Naive B cell (primary cell): ENCODE measurements around the gene WNT10A. TPM values are rescaled to one million over a fixed set of nuclear protein-coding genes. Genes with fewer than 3 reads are reported as not detected.
A peak's percentile ranks its signal among the peaks of the same experiment; 100 is the strongest.

Experiments
- ATAC-seq, 2 donors: fragments of 150-1000 bp; cut with Tn5 transposase; 2 replicates each; pipeline ENCODE4 v1.10.0; 2021; ENCODE audit warnings: low read depth in 2 of 2, mild to moderate bottlenecking in 2 of 2, moderate library complexity in 2 of 2
- DNase-seq: peaks from one replicate; pipeline ENCODE4 v3.0.0; 2022
- H3K27ac Mint-ChIP-seq, 6 donors: one replicate each; pipeline ENCODE4 v1.8.0; 2020 to 2022; ENCODE audit warnings: mild to moderate bottlenecking in 6 of 6, mixed read lengths in 6 of 6, moderate library complexity in 5 of 6, inconsistent platforms in 2 of 6
- H3K27me3 Mint-ChIP-seq, 3 donors: one replicate each; pipeline ENCODE4 v1.8.0; 2021 to 2022; ENCODE audit warnings: mixed read lengths in 3 of 3, mild to moderate bottlenecking in 1 of 3
- H3K36me3 Mint-ChIP-seq, 2 donors: one replicate each; pipeline ENCODE4 v1.8.0; 2020 to 2022; ENCODE audit warnings: mixed read lengths in 2 of 2, inconsistent platforms in 1 of 2, mild to moderate bottlenecking in 1 of 2
- H3K4me1 Mint-ChIP-seq, 3 donors: one replicate each; pipeline ENCODE4 v1.8.0; 2020 to 2022; ENCODE audit warnings: mixed read lengths in 3 of 3, inconsistent platforms in 1 of 3, mild to moderate bottlenecking in 1 of 3, moderate library complexity in 1 of 3
- H3K4me3 Mint-ChIP-seq, 8 donors: one replicate each; pipeline ENCODE4 v1.8.0; 2020 to 2022; ENCODE audit warnings: mild to moderate bottlenecking in 8 of 8, mixed read lengths in 8 of 8, moderate library complexity in 8 of 8, inconsistent platforms in 2 of 8
- H3K9me3 Mint-ChIP-seq, 7 donors: one replicate each; pipeline ENCODE4 v1.8.0; 2020 to 2022; ENCODE audit warnings: mixed read lengths in 7 of 7, mild to moderate bottlenecking in 5 of 7, inconsistent platforms in 2 of 7, moderate library complexity in 1 of 7
- polyA plus RNA-seq, 6 donors: library from polyadenylated mRNA; unstranded; fragments of 300-500 nt; fragmentation: Illumina TruSeq; gene quantifications; one replicate each; pipeline ENCODE4 v1.2.3, GENCODE V29; 2021; ENCODE audit warnings: low read depth in 6 of 6

The WNT10A gene
- polyA plus RNA-seq, 6 donors from 2014 or later: 6.4 to 23.9 (median 10.7) TPM

DNA sequence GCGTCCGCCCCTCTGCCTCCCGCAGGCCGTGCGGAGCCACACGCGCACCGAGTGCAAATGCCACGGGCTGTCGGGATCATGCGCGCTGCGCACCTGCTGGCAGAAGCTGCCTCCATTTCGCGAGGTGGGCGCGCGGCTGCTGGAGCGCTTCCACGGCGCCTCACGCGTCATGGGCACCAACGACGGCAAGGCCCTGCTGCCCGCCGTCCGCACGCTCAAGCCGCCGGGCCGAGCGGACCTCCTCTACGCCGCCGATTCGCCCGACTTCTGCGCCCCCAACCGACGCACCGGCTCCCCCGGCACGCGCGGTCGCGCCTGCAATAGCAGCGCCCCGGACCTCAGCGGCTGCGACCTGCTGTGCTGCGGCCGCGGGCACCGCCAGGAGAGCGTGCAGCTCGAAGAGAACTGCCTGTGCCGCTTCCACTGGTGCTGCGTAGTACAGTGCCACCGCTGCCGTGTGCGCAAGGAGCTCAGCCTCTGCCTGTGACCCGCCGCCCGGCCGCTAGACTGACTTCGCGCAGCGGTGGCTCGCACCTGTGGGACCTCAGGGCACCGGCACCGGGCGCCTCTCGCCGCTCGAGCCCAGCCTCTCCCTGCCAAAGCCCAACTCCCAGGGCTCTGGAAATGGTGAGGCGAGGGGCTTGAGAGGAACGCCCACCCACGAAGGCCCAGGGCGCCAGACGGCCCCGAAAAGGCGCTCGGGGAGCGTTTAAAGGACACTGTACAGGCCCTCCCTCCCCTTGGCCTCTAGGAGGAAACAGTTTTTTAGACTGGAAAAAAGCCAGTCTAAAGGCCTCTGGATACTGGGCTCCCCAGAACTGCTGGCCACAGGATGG is 7.1 kb upstream of the WNT10A start:
- H3K27me3 Mint-ChIP-seq: peaks cover 27 to 44% (median 42%) of the 10 kb centered on the region in 3 donors
- H3K4me3 Mint-ChIP-seq: peak overlapping the region; percentile 76 to 93 (median 87)
- no peaks in the 10 kb centered on the region for H3K36me3 Mint-ChIP-seq
- peak overlapping the region in 1 of 6 donors; percentile 96 for H3K27ac Mint-ChIP-seq
- DNase-seq (no peak), ATAC-seq (peak; percentile 59 to 67)
- peaks cover 31 to 42% (median 40%) of the 10 kb centered on the region in 3 donors for H3K4me1 Mint-ChIP-seq
- H3K9me3 Mint-ChIP-seq: no peaks in the 10 kb centered on the region

- Mint-ChIP-seq H3K27ac (peak overlapping the region in 2 of 6 donors; percentile 15 to 36), H3K4me1 (peaks cover 43 to 52% (median 49%) of the 10 kb centered on the region in 3 donors), H3K4me3 (no peak overlapping the region), H3K9me3 (no peaks in the 10 kb centered on the region), H3K36me3 (no peaks in the 10 kb centered on the region), H3K27me3 (peaks cover 27 to 32% (median 29%) of the 10 kb centered on the region in 3 donors)
- ATAC-seq (no peak), DNase-seq (no peak)
These were observed 4.9 kb upstream of the WNT10A start for GRCh38 chr2:218875692-218876246.

GRCh38 chr2:218876562-218877219 is 4.0 kb upstream of the WNT10A start:
- peak; percentile 77 for DNase-seq
- Mint-ChIP-seq H3K4me1 (peaks cover 49 to 58% (median 52%) of the 10 kb centered on the region in 3 donors), H3K36me3 (no peaks in the 10 kb centered on the region), H3K4me3 (peak overlapping the region in 2 of 8 donors; percentile 14 to 69), H3K27ac (peak overlapping the region; percentile 0 to 92 (median 56)), H3K9me3 (no peaks in the 10 kb centered on the region), H3K27me3 (peaks cover 23 to 27% (median 25%) of the 10 kb centered on the region in 3 donors)
- ATAC-seq: no peak

- no peak for ATAC-seq
- no peak for DNase-seq
- H3K27ac Mint-ChIP-seq: peak overlapping the region in 3 of 6 donors; percentile 44 to 92 (median 74)
- H3K4me3 Mint-ChIP-seq: peak overlapping the region in 3 of 8 donors; percentile 29 to 69 (median 32)
- H3K9me3 Mint-ChIP-seq: no peaks in the 10 kb centered on the region
- H3K36me3 Mint-ChIP-seq: no peaks in the 10 kb centered on the region
- peaks cover 17 to 21% (median 19%) of the 10 kb centered on the region in 3 donors for H3K27me3 Mint-ChIP-seq
- peaks cover 48 to 58% (median 52%) of the 10 kb centered on the region in 3 donors for H3K4me1 Mint-ChIP-seq
These were observed 3.3 kb upstream of the WNT10A start for GRCh38 chr2:218877331-218877730.

DNA sequence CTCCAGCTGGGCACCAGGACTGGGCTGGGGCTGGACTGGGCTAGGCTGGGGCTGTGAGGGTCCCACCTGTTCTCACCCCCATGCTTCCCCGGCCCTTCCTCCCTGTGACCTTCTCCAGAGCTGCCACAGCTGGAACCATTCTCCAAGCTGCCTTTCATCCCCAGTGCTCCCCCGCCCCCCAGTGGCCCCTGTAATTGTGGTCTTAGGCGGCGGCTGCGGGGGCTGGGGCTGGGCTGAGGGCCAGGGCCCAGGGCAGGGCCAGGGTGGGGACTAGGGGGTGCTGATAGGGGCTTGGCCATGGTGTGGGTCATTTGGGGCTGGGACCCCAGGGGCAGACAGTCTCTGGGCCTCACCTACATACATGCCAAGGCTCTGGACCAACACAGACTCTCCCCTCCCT is 2.8 kb upstream of the WNT10A start:
- H3K4me1 Mint-ChIP-seq: peaks cover 48 to 58% (median 52%) of the 10 kb centered on the region in 3 donors
- H3K36me3 Mint-ChIP-seq: no peaks in the 10 kb centered on the region
- H3K27me3 Mint-ChIP-seq: peaks cover 11 to 18% (median 15%) of the 10 kb centered on the region in 3 donors
- no peaks in the 10 kb centered on the region for H3K9me3 Mint-ChIP-seq
- peak overlapping the region in 1 of 6 donors; percentile 60 for H3K27ac Mint-ChIP-seq
- no peak overlapping the region for H3K4me3 Mint-ChIP-seq
- no peak for DNase-seq
- no peak for ATAC-seq

DNA sequence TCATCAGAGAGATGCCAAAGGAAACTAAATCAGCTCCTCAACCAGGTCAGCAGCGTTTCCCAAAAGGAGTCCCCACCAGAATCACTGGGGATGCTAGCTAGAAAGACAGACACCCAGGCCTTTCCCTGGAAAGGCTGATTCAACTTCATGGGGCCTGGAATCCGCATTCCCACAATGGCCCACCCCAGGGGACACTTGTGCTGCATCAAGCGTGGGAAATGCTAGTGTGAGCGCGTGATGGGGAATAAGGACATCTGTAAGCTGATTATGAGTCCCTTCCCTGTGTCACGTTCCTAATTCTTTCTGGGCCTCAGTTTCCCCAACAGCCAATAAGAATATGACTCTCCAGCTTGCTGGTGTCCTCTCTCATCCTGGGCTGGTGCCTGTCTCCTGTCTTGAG is 2.2 kb upstream of the WNT10A start:
- no peaks in the 10 kb centered on the region for H3K9me3 Mint-ChIP-seq
- DNase-seq: no peak
- peak overlapping the region in 2 of 8 donors; percentile 25 for H3K4me3 Mint-ChIP-seq
- H3K36me3 Mint-ChIP-seq: no peaks in the 10 kb centered on the region
- H3K4me1 Mint-ChIP-seq: peaks cover 47 to 58% (median 52%) of the 10 kb centered on the region in 3 donors
- ATAC-seq: no peak
- H3K27ac Mint-ChIP-seq: peak overlapping the region; percentile 24 to 96 (median 54)
- peaks cover 6 to 18% (median 9%) of the 10 kb centered on the region in 3 donors for H3K27me3 Mint-ChIP-seq

DNA sequence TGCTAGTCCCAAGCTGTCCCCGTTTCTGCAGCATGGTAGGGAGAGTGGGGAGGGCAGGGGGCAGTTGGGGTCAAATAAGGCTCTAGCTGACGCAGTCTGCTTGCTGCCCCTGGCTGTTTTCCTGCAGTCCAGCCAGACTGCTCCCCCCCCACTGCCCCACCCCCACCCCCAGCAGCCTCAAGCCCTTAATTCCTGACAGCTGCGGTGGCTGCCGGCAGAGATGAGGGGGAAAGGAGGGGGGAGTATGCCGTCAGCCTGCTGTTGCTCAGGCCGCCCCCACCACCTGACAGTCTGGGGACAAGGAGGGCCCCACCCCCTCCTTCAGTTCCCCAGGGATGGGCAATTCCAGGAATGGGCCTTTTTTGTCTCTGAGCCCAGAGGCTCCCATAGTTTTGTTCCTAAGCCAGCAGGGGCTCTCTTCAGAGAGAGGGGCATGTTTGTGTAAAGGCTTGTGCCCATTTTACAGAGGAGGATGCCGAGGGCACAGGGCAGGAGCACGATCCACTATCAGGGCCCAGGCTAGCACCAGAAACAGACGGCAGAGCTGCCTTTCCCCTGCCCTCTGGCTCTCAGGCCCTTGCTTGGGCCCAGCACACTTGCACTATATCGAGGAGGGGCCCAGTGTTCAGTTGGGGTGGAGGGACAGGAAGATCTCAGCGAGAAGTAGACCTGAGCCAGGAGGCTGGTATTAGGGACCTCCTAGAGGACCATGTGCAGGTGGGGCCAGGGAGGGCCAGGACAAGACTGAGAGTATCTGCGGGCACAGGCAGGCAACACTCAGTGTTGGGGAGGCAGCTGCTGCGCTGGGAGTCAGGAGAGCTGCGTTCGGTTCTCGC is 1.5 kb upstream of the WNT10A start:
- Mint-ChIP-seq H3K4me1 (peaks cover 47 to 57% (median 54%) of the 10 kb centered on the region in 3 donors), H3K4me3 (peak overlapping the region; percentile 82 to 94 (median 92)), H3K9me3 (no peaks in the 10 kb centered on the region), H3K27ac (peak overlapping the region; percentile 96 to 99 (median 99)), H3K36me3 (no peaks in the 10 kb centered on the region), H3K27me3 (peaks cover 5 to 17% (median 8%) of the 10 kb centered on the region in 3 donors)
- no peak for ATAC-seq
- no peak for DNase-seq

- Mint-ChIP-seq H3K4me1 (peaks cover 50 to 61% (median 60%) of the 10 kb centered on the region in 3 donors), H3K27me3 (peaks cover 0 to 11% (median 8%) of the 10 kb centered on the region in 3 donors), H3K36me3 (no peaks in the 10 kb centered on the region), H3K9me3 (no peaks in the 10 kb centered on the region), H3K4me3 (peak overlapping the region; percentile 82 to 94 (median 92)), H3K27ac (peak overlapping the region; percentile 96 to 99 (median 99))
- no peak for DNase-seq
- peak in 1 of 2 donors; percentile 0 for ATAC-seq
These were observed 913 bp upstream of the WNT10A start for GRCh38 chr2:218879776-218880101.

- DNase-seq (no peak), ATAC-seq (no peak)
- peak overlapping the region; percentile 91 to 99 (median 98) for H3K27ac Mint-ChIP-seq
- peak overlapping the region; percentile 72 to 94 (median 86) for H3K4me3 Mint-ChIP-seq
- no peaks in the 10 kb centered on the region for H3K36me3 Mint-ChIP-seq
- H3K9me3 Mint-ChIP-seq: no peaks in the 10 kb centered on the region
- peaks cover 62 to 73% (median 73%) of the 10 kb centered on the region in 3 donors for H3K4me1 Mint-ChIP-seq
- H3K27me3 Mint-ChIP-seq: peaks cover 0 to 8% (median 6%) of the 10 kb centered on the region in 3 donors
These were observed 375 bp downstream of the WNT10A start for GRCh38 chr2:218880859-218881594.

- Mint-ChIP-seq H3K36me3 (no peaks in the 10 kb centered on the region), H3K4me3 (peak overlapping the region; percentile 72 to 94 (median 86)), H3K27me3 (peaks cover 0 to under 1% (median 0%) of the 10 kb centered on the region in 3 donors), H3K9me3 (no peaks in the 10 kb centered on the region), H3K27ac (peak overlapping the region; percentile 91 to 99 (median 98)), H3K4me1 (peaks cover 64 to 77% (median 75%) of the 10 kb centered on the region in 3 donors)
- no peak for DNase-seq
- no peak for ATAC-seq
These were observed 1.2 kb downstream of the WNT10A start for GRCh38 chr2:218881744-218882460.

DNA sequence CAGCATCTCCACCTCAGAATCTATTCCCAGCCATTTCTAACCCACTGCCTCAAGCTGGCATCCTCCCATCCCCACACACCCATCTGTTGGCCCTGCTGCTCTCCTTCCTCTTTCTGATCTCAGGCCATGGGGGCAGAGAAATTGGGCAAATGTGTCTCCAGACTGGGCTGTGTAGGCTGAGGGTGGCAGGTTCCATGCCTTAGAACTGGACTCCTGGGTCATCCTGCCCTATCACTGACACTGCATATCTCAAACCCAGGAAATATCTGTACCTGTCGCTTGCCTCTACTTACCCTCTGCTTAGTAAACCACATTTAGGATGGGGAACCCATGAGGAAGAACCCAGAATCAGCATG is 1.8 kb downstream of the WNT10A start:
- ATAC-seq (no peak), DNase-seq (peak; percentile 63)
- Mint-ChIP-seq H3K4me3 (peak overlapping the region; percentile 16 to 90 (median 76)), H3K4me1 (peaks cover 61 to 77% (median 75%) of the 10 kb centered on the region in 3 donors), H3K27ac (peak overlapping the region in 5 of 6 donors; percentile 91 to 99 (median 96)), H3K9me3 (no peaks in the 10 kb centered on the region), H3K36me3 (no peaks in the 10 kb centered on the region), H3K27me3 (no peaks in the 10 kb centered on the region)
